Nucleus accumbens (tissue), 56 donors: Measurements from ENCODE around the gene RNU6-7.

Source experiments
- DNase-seq, 56 donors: peaks; one replicate each; lab custom pipeline; 2025; lab: John Stamatoyannopoulos, UW

The RNU6-7 gene

GRCh38 chr14:32250681-32251080, 48.8 kb downstream of the RNU6-7 start:
- peak in 2 of 56 donors; percentile 1 to 3 for DNase-seq

- DNase-seq, result peak in 1 of 56 donors; percentile 1
These were observed 49.7 kb downstream of the RNU6-7 start for GRCh38 chr14:32251530-32251929.
